ENCODE data around the gene ATG101. TPM values are rescaled to one million over a fixed set of nuclear protein-coding genes. Genes with fewer than 3 reads are reported as not detected.

Gene ATG101
- total RNA-seq, 1 experiment from 2014 or later = 66.9 TPM

DNA sequence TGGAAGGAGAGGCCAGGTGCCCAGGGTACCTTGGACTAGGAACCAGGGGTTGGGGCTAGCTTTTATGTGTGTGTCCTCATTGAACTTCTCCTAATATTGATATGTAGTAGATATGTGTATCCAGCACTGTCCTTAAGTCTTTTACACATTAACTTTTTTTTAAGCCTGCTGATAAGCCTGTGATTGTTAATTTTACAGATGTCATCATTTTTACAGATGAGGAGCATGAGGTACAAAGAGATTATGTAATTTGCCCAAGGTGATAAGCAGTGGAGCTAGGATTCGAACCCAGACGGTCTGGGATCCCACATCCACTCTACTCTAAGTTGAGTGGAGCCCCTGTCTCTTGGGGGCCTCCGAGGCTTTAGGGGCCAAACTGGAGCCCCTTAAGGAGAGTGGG lies 28.7 kb upstream of the ATG101 start:
- no TSS peak for BruUV-seq (replicated peaks)
- H3K4me1 Mint-ChIP-seq (ENCODE audit: insufficient read depth, unreplicated experiment) = peaks cover 6% of the 10 kb centered on the region
- CTCF ChIA-PET = no interaction called here

DNA sequence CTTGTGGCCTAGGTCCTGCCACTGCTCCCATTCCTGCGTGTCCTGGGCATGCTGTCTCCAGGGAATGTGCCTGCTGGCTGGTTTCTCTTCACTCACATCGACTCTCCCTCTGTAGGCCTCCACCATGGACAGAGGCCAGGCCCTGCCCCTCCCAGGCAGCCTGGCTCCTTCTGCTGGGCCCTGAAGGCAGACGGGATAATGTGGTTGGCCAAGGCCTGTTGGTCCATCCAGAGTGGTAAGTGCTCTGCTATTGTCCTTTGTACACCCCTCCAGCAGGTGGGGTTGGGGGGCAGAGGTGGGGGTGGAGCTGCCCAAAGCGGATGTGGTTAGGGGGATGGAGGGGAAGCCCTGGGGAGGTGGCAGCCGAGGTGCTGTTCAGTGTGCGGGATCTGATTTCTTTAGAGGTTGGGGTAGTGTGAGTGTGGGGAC lies 28.1 kb upstream of the ATG101 start:
- Mint-ChIP-seq H3K4me1 (ENCODE audit: insufficient read depth, unreplicated experiment) (peaks cover 6% of the 10 kb centered on the region), H3K4me3 (ENCODE audit: unreplicated experiment) (no peak overlapping the region), H3K27me3 (ENCODE audit: insufficient read depth, unreplicated experiment) (no peaks in the 10 kb centered on the region), H3K36me3 (ENCODE audit: insufficient read depth, unreplicated experiment) (no peaks in the 10 kb centered on the region), H3K27ac (ENCODE audit: low read depth, unreplicated experiment) (no peak overlapping the region), H3K9me3 (ENCODE audit: unreplicated experiment) (no peaks in the 10 kb centered on the region)
- CTCF ChIA-PET = interaction anchor here (0.6 kb wide), 1 partner anchor 13 kb away, joined by 3 read pairs; no protein-coding TSS in a partner anchor
- BruUV-seq (replicated peaks) = no TSS peak
- DNase-seq (ENCODE audit: unreplicated experiment) = no peak
- POLR2A ChIA-PET = no interaction called here
- intact Hi-C loops (cut with micrococcal nuclease) = no loop called here
- TF ChIP-seq, protein P1, sequence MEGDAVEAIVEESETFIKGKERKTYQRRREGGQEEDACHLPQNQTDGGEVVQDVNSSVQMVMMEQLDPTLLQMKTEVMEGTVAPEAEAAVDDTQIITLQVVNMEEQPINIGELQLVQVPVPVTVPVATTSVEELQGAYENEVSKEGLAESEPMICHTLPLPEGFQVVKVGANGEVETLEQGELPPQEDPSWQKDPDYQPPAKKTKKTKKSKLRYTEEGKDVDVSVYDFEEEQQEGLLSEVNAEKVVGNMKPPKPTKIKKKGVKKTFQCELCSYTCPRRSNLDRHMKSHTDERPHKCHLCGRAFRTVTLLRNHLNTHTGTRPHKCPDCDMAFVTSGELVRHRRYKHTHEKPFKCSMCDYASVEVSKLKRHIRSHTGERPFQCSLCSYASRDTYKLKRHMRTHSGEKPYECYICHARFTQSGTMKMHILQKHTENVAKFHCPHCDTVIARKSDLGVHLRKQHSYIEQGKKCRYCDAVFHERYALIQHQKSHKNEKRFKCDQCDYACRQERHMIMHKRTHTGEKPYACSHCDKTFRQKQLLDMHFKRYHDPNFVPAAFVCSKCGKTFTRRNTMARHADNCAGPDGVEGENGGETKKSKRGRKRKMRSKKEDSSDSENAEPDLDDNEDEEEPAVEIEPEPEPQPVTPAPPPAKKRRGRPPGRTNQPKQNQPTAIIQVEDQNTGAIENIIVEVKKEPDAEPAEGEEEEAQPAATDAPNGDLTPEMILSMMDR (IDR thresholded peaks at IDR 0.05; ENCODE audit: unreplicated experiment) = no peak

More for the DNA sequence above, 28.7 kb upstream of the ATG101 start:
- H3K36me3 Mint-ChIP-seq (ENCODE audit: insufficient read depth, unreplicated experiment) = no peaks in the 10 kb centered on the region
- peaks cover under 1% of the 10 kb centered on the region for H3K27me3 Mint-ChIP-seq (ENCODE audit: insufficient read depth, unreplicated experiment)
- DNase-seq (ENCODE audit: unreplicated experiment) = no peak
- intact Hi-C loops (cut with micrococcal nuclease) = no loop called here
- H3K27ac Mint-ChIP-seq (ENCODE audit: low read depth, unreplicated experiment) = no peak overlapping the region
- POLR2A ChIA-PET = no interaction called here
- no peak overlapping the region for H3K4me3 Mint-ChIP-seq (ENCODE audit: unreplicated experiment)
- H3K9me3 Mint-ChIP-seq (ENCODE audit: unreplicated experiment) = no peaks in the 10 kb centered on the region
- TF ChIP-seq, protein P1 (IDR thresholded peaks at IDR 0.05; ENCODE audit: unreplicated experiment) = no peak

DNA sequence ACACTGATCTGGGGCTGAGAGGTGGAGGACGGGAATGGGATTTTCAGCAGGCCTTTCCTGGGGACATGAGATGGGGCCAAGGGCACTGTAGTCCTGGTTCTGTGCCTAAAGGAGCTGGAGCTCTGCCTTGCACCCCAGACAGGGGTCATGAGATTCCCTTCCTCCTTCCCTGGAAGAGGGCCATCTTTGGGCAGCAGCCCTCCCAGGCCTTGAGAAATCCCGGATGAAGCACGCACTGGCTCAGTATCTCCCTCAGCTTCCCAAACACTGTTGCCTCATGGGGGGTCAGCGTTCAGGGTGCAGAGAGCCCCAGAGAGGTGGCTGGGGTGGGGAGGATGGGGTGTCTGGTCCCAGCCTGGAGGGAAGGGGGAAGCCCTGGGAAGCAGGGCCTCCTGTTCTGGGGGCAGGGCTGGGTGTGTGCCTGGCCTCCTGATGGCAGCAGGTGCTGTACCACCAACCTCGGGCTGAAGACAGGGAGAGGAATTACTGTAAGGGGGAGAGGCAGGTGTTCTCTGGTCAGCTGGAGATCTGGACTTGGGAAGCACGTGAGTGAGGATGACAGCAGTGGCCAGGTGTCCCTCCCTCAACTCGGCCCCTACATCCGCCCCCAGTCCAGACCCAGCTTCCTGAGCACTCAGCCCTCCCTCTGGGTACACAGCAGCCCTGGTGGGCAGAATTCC lies 26.9 kb upstream of the ATG101 start:
- BruUV-seq (replicated peaks) = no TSS peak

More for the DNA sequence above, 26.9 kb upstream of the ATG101 start:
- Mint-ChIP-seq H3K4me3 (ENCODE audit: unreplicated experiment) (no peak overlapping the region), H3K27me3 (ENCODE audit: insufficient read depth, unreplicated experiment) (no peaks in the 10 kb centered on the region), H3K36me3 (ENCODE audit: insufficient read depth, unreplicated experiment) (no peaks in the 10 kb centered on the region), H3K27ac (ENCODE audit: low read depth, unreplicated experiment) (no peak overlapping the region), H3K9me3 (ENCODE audit: unreplicated experiment) (no peaks in the 10 kb centered on the region), H3K4me1 (ENCODE audit: insufficient read depth, unreplicated experiment) (peaks cover 6% of the 10 kb centered on the region)
- DNase-seq (ENCODE audit: unreplicated experiment) = no peak
- intact Hi-C loops (cut with micrococcal nuclease) = no loop called here
- CTCF ChIA-PET = interaction anchor here (2.8 kb wide), 2 partner anchors 17 to 40 kb away, joined by 9 to 34 read pairs; no protein-coding TSS in a partner anchor
- POLR2A ChIA-PET = interaction anchor here (1.7 kb wide), 1 partner anchor 27 kb away, joined by 6 read pairs; the partner anchor contains the start of gene ATG101
- TF ChIP-seq, protein P1 (IDR thresholded peaks at IDR 0.05; ENCODE audit: unreplicated experiment) = no peak
